Keratinocyte (primary cell): ENCODE results near the gene EPAS1. TPM values are rescaled to one million over a fixed set of nuclear protein-coding genes. Genes with fewer than 3 reads are reported as not detected.

ENCODE experiments used
- DNase-seq: peaks from one replicate; pipeline ENCODE4 v3.0.0-alpha.2; 2011; ENCODE audit warnings: low read depth, missing footprints, low spot score
- FAIRE-seq: peaks from 2 replicates; lab custom pipeline; 2011; peaks lifted over from hg19 to GRCh38; lab: Jason Lieb, UNC
- H2AFZ ChIP-seq: 2 replicates; pipeline ENCODE4 v1.6.0; 2012; ENCODE audit warnings: low read length, control low read depth, inconsistent platforms; ENCODE audit not compliant: control insufficient read depth
- H3K27ac ChIP-seq: 2 replicates; pipeline ENCODE4 v1.5.1; 2011; ENCODE audit warnings: low read length; ENCODE audit not compliant: control insufficient read depth, insufficient read depth
- H3K27me3 ChIP-seq: 3 replicates; pipeline ENCODE4 v1.6.0; 2011; ENCODE audit warnings: low read length; ENCODE audit not compliant: control insufficient read depth, insufficient read depth; ENCODE audit errors: extremely low read depth
- H3K36me3 ChIP-seq, 2 experiments: 2 replicates in 1 of 2; 3 replicates in 1 of 2; pipeline ENCODE4 v1.5.1; 2011; ENCODE audit warnings: low read length in 2 of 2, mild to moderate bottlenecking in 1 of 2; ENCODE audit not compliant: control insufficient read depth in 2 of 2, insufficient read depth in 2 of 2; ENCODE audit errors: extremely low read depth in 1 of 2
- H3K4me1 ChIP-seq: 3 replicates; pipeline ENCODE4 v1.5.1; 2011; ENCODE audit warnings: low read length; ENCODE audit not compliant: control insufficient read depth, insufficient read depth; ENCODE audit errors: extremely low read depth
- H3K4me2 ChIP-seq: 3 replicates; pipeline ENCODE4 v1.6.0; 2011; ENCODE audit warnings: low read depth, low read length; ENCODE audit not compliant: control insufficient read depth, insufficient read depth; ENCODE audit errors: extremely low read depth
- H3K4me3 ChIP-seq, 3 experiments: fragments of 200-600 bp in 1 of 3; sonication (generic) in 1 of 3; 2 replicates in 2 of 3; 3 replicates in 1 of 3; pipeline ENCODE4 v1.5.1; 2011 to 2016; ENCODE audit warnings: low read length in 3 of 3, mild to moderate bottlenecking in 3 of 3, control low read depth in 2 of 3, inconsistent platforms in 1 of 3, low read depth in 1 of 3, mixed read lengths in 1 of 3, mixed run types in 1 of 3, moderate library complexity in 1 of 3; ENCODE audit not compliant: control insufficient read depth in 2 of 3, insufficient read depth in 2 of 3; ENCODE audit errors: extremely low read depth in 1 of 3
- H3K79me2 ChIP-seq: 2 replicates; pipeline ENCODE4 v1.6.0; 2012; ENCODE audit warnings: low read length; ENCODE audit not compliant: control insufficient read depth, insufficient read depth
- H3K9ac ChIP-seq: 3 replicates; pipeline ENCODE4 v1.6.0; 2011; ENCODE audit warnings: low read length; ENCODE audit not compliant: control insufficient read depth, insufficient read depth; ENCODE audit errors: extremely low read depth
- H3K9me1 ChIP-seq: 3 replicates; pipeline ENCODE4 v1.6.0; 2011; ENCODE audit warnings: low read length; ENCODE audit not compliant: control insufficient read depth, insufficient read depth; ENCODE audit errors: extremely low read depth
- H3K9me3 ChIP-seq: 2 replicates; pipeline ENCODE4 v1.5.1; 2012; ENCODE audit warnings: low read depth, low read length; ENCODE audit not compliant: control insufficient read depth
- H4K20me1 ChIP-seq: 3 replicates; pipeline ENCODE4 v1.6.0; 2011; ENCODE audit warnings: low read length; ENCODE audit not compliant: control insufficient read depth, insufficient read depth; ENCODE audit errors: extremely low read depth
- CTCF ChIP-seq, 3 experiments: IDR thresholded peaks in 1 of 3; conservative IDR thresholded peaks in 1 of 3; optimal IDR thresholded peaks in 1 of 3; 2 replicates in 2 of 3; 3 replicates in 1 of 3; pipeline versions ENCODE3 to v1.5.1; 2011; ENCODE audit warnings: low read length in 3 of 3, mild to moderate bottlenecking in 3 of 3, moderate library complexity in 2 of 3, control low read depth in 1 of 3, inconsistent platforms in 1 of 3; ENCODE audit not compliant: insufficient read depth in 2 of 3; ENCODE audit errors: extremely low read depth in 1 of 3
- EZH2 ChIP-seq: IDR thresholded peaks from one replicate; pipeline ENCODE4 v1.6.1; 2012; ENCODE audit warnings: inconsistent platforms, mild to moderate bottlenecking, low read length, moderate library complexity
- dilution Hi-C: fragments of 300-500 bp; cut with MboI; formaldehyde crosslinking; loops from one replicate; pipeline ENCODE4 v1.7.0; 2020; ENCODE audit warnings: low sequenced_read_pairs; ENCODE audit not compliant: extremely low pct_ligation_motif_present
- polyA plus RNA-seq, 5 experiments: library from polyadenylated mRNA; depleted of rRNA in 3 of 5; stranded (reverse) in 3 of 5; stranded (forward) in 1 of 5; unstranded in 1 of 5; fragments of >200 nt; gene quantifications; 1 replicate in 1 of 5; 2 replicates in 3 of 5; 3 replicates in 1 of 5; pipeline versions ENCODE4 v1.2.1 to v1.2.3, GENCODE V29; 2011 to 2012; ENCODE audit warnings: missing spikeins in 2 of 5, low read depth in 1 of 5, low replicate concordance in 1 of 5

The EPAS1 gene
- polyA plus RNA-seq, 1 donor (not counting 4 experiments of a cell fraction or from before 2014, with no cell fraction given) = 96.7 TPM

GRCh38 chr2:46424937-46425336, 127.7 kb downstream of the EPAS1 start:
- no peak for TF ChIP-seq CTCF (optimal IDR thresholded peaks at IDR 0.05 in 1 of 3, IDR thresholded peaks at IDR 0.05 in 1 of 3, conservative IDR thresholded peaks at IDR 0.05 in 1 of 3; ENCODE audit: extremely low read depth in 1 of 3, insufficient read depth in 2 of 3, low read length in 3 of 3)
- TF ChIP-seq EZH2 = no peak
- Histone ChIP-seq H3K36me3 (no peaks in the 10 kb centered on the region), H3K9ac (no peak overlapping the region), H3K27ac (no peak overlapping the region), H3K4me2 (no peak overlapping the region), H3K9me3 (no peaks in the 10 kb centered on the region), H3K27me3 (no peaks in the 10 kb centered on the region), H3K79me2 (no peaks in the 10 kb centered on the region), H3K4me1 (no peaks in the 10 kb centered on the region), H3K9me1 (no peaks in the 10 kb centered on the region), H2AFZ (no peak overlapping the region), H3K4me3 (no peak overlapping the region), H4K20me1 (no peaks in the 10 kb centered on the region)
- DNase-seq = no peak
- dilution Hi-C loops = no loop called here
- no peak for FAIRE-seq

DNA sequence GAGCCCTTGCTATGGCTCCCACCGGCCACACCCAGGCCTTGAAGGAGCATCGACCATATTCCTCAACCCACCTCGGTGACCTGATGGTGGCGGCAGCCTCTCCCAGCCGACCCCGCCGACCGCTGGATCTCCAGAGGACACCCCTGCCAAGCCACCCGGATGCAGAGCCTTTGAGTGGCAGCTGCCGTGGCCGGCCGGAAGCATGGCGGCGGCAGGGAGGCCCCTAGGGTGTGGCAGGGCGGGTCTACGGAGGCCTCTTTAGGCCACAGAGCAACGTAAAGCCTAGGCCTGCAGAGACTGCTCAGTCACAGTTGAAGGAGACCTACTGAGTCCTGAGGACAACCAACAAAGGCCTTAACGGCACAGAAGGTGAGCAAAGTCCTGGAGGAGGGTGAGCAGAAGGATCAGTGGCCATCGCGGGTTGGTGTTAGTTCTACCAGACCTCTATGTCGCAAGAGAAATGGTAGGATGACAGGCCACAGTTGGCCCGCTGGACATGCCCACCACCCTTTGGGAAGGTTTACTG, 131.8 kb downstream of the EPAS1 start:
- H3K79me2 ChIP-seq = no peaks in the 10 kb centered on the region
- no peaks in the 10 kb centered on the region for H3K9me3 ChIP-seq
- no peak overlapping the region for H3K9ac ChIP-seq
- H2AFZ ChIP-seq = no peak overlapping the region
- no peak overlapping the region for H3K4me2 ChIP-seq
- no peaks in the 10 kb centered on the region for H3K4me1 ChIP-seq
- H3K27ac ChIP-seq = no peak overlapping the region
- H4K20me1 ChIP-seq = no peaks in the 10 kb centered on the region
- FAIRE-seq (no peak), DNase-seq (no peak)
- no peaks in the 10 kb centered on the region for H3K27me3 ChIP-seq
- dilution Hi-C loops = no loop called here
- no peak overlapping the region for H3K4me3 ChIP-seq
- no peaks in the 10 kb centered on the region for H3K9me1 ChIP-seq
- TF ChIP-seq CTCF (optimal IDR thresholded peaks at IDR 0.05 in 1 of 3, IDR thresholded peaks at IDR 0.05 in 1 of 3, conservative IDR thresholded peaks at IDR 0.05 in 1 of 3; ENCODE audit: extremely low read depth in 1 of 3, insufficient read depth in 2 of 3, low read length in 3 of 3) (no peak), EZH2 (no peak)
- H3K36me3 ChIP-seq = no peaks in the 10 kb centered on the region
